ENCODE data around the gene ZBTB25.

DNA sequence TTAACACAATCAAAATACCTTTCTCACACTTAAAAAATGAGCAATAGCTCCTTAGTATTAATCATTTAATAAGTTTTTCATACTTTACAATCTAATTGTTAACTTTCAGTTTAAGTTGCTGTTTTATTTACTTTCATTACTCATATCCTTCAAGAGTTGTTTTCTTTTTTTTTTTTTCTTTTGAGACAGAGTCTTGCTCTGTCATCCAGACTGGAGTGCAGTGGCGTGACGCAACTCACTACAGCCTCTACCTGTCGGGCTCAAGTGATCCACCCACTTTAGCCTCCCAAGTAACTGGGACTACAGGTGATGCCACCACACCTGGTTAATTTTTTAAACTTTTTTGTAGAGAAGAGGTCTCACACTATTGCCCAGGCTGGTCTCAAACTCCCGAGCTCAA, 17.1 kb upstream of the ZBTB25 start:
- TF ChIP-seq POLR2A (IDR thresholded peaks at IDR 0.05; ENCODE audit: low read length): no peak
- no peak for TF ChIP-seq GATA1 (IDR thresholded peaks at IDR 0.05; ENCODE audit: low read depth, low read length)

All from erythroblast (primary cell).